Posterior cingulate gyrus (tissue), 11 donors: ENCODE data around the gene CPM.
"Not testable (repeated sequence)": the region's sequence is repeated elsewhere in the genome, so short reads cannot be mapped to it uniquely, and the experiment has no call there.

Experiments used
- DNase-seq, 10 donors: peaks; one replicate each; pipeline versions ENCODE4 v3.0.0 to v3.0.0-alpha.2; 2020 to 2021; ENCODE audit warnings: mixed read lengths in 3 of 10
- intact Hi-C: fragments of 100-400 bp; cut with DNase I; formaldehyde crosslinking; loops from one replicate; pipeline ENCODE4 v1.15.1; 2023

The CPM gene

DNA sequence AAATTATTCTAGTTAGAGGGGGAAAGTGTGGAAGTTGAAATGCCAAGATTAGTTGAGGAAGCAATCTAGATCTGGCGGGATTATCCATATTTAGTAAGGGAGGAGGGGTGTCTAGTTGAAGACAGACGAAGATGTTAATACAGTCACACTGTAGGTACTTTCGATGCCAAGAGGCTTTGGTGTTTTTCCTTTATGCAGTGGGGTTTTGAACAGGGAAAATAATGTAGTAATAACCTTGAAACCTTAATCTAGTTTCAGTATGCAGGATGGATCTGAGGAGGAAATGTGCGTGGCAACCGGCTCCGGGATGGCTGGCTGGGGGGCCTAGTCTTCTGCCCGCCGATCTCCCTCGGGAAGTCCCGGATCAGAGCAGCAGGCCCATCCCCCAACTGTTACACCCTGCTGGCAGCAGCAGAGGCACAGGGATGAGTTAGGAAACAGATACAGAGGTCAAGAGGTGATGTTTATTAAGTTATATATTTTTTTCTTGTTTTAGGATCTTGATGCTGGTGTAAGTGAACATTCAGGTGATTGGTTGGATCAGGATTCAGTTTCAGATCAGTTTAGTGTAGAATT is 97.5 kb downstream of the CPM start:
- DNase-seq: peak in 1 of 10 donors; percentile 31
- intact Hi-C loops: loop anchor here (10.0 kb wide), 1 partner anchor 319 kb away; no protein-coding TSS in a partner anchor

DNA sequence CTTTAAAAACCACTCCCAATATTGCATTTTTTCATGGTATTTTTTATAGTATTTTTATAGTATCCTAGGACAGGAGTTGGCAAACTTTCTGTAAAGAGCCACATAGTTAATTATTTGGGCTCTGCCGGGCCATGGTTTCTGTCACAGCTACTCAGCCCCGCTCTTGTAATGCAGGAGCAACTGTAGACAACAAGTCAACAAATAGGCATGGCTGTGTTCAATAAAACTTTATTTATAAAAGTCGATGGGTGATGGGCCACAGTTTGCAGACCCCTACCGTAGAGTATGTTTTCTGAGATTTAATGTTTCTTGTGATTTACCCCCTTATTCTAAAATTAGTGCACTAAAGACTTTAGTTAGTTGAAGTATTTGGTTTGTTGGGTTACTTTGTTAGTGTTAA is 99.5 kb downstream of the CPM start:
- intact Hi-C loops: loop anchor here (10.0 kb wide), 1 partner anchor 321 kb away; no protein-coding TSS in a partner anchor
- DNase-seq: no peak

DNA sequence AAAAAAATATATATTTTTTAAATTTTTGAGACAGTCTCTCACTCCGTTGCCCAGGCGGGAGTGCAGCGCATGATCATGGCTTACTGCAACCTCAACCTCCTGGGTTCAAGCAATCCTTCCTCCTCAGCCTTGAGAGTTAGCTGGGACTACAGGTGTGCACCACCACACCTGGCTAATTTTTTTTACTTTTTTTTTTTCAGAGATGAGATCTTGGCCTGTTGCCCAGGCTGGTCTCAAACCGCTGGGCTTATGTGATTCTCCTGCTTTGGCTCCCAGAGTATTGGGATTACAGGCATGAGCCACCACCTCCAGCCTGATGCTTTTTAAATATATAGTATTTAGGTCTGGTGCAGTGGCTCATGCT is 100.5 kb downstream of the CPM start:
- no peak for DNase-seq
- intact Hi-C loops: loop anchor here (10.0 kb wide), 1 partner anchor 322 kb away; no protein-coding TSS in a partner anchor

DNA sequence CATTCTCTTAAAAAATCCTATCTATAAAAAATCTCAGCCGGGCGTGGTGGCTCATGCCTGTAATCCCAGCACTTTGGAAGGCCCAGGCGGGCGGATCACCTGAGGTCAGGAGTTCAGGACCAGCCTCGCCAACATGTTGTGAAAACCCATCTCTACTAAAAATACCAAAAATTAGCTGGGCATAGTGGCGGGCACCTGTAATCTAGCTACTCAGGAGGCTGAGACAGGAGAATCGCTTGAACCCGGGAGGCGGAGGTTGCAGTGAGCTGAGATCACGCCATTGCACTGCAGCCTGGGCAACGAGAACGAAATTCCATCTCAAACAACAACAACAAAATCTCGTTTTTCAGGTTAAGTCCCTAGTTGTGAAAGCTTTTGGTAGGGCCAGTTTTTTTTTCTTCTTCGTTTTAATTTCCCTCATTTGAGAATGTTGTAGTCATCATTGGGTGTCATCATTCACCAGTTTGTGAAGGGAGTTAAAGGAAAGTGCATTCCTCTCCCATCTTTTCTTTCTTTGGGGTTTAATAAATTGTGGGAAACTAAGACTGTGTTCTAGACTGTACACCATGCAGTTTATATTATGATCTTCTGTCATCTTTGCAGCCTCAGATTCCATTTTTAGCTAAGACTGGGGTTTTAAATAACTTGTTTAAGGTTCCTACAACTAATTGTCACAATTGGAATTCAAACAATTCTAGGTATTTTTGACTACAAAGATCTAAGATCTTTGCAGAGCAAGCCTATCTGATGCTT is 101.0 kb downstream of the CPM start:
- no peak for DNase-seq

DNA sequence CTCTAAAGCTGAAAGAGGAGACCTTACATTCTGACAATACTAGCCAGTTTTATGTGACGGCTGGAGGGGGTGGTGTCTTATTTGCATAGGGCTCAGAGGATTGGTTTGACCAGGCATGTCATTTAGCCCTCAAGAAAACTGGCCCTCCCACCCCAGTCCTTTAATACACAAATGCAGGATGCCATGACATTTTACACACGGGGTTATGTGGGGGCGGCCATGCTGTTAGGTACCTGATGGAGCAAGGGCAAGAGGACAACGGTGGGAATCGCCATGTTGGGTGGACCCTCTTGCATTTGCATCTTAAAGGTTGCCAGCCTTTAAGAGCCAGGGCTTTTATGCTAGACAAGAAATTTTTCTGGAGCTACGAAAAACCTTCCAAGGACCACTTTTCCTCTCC is 101.7 kb downstream of the CPM start:
- no peak for DNase-seq
- intact Hi-C loops: loop anchor here (10.0 kb wide), 1 partner anchor 324 kb away; no protein-coding TSS in a partner anchor

More for the DNA sequence above, 101.0 kb downstream of the CPM start:
- intact Hi-C loops: loop anchor here (10.0 kb wide), 1 partner anchor 323 kb away; no protein-coding TSS in a partner anchor

DNA sequence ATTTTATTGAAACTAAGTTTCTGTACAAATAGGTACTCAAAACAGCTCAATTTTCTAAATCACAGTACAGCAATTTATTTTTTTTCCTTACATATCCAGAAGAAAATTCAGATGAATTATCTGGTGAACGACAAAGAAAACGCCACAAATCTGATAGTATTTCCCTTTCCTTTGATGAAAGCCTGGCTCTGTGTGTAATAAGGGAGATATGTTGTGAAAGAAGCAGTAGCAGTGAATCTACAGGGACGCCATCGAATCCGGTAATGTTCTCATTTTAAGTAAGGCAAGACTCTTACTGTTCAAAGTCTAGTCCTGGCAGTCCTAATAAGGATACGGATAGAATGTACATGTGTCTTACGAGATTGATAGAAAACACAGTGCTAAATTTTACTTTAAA is 104.3 kb downstream of the CPM start:
- intact Hi-C loops: loop anchor here (1.0 kb wide), 1 partner anchor 242 kb away; no protein-coding TSS in a partner anchor

DNA sequence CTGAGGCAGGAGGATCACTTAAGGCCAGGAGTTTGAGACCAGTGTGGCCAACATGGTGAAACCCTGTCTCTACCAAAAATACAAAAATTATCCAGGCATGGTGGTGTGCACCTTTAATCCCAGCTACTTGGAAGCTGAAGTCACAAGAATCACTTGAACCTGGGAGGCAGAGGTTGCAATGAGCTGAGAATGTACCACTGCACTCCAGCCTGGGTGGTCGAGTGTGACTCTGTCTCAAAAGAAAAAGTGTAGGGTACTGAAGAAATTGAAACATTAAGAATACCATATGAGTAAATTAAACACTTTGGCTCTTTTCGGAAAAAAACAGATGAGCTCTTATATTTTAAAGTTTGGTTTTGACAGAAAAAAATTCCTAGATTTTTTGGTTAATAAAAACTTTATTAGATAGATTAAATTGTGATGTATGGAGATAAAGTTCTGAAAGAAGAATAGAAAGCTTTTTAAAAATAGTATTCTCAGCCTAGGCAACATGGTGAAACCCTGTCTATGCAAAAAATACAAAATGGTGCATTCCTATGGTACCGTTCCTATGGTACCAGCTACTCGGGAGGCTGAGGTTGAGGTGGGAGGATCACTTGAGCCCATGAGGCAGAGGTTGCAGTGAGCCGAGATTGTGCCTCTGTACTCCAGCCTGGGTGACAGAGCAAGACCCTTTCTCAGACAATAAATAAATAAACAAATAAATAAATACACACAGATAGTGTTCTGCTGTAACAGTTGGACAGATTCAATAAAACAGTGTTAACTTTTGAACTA is 104.9 kb downstream of the CPM start:
- intact Hi-C loops: no loop called here
- no peak for DNase-seq

More for the DNA sequence above, 104.3 kb downstream of the CPM start:
- DNase-seq: no peak

DNA sequence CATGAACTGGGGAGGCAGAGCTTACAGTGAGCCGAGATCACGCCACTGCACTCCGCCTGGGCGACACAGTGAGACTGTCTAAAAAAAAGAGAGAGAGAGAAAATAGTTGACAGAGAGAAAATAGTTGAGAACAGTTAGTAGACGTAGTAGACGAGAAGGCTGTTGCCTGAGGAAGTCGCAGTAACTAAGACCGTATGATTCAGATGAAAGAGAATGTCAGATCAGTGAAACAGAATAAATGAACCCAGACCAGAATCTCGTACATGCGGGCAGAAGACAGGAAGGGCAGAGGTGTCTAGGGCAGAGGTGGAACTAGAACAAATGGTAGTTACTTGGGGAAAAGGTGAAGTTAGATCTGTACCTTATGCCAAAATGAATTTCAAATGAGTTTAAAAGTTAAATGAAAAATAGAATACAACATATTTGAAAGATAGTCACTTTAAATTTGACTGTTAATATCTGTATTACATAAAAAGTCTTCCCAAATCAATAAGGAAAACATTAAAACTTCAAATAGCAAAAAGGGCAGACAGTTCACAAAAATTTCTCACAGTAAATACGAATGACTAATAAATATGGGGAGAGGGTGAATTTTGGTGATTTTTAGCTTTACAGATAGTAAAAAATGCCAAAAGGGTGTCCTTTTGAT is 107.3 kb downstream of the CPM start:
- DNase-seq: no peak
- intact Hi-C loops: no loop called here

DNA sequence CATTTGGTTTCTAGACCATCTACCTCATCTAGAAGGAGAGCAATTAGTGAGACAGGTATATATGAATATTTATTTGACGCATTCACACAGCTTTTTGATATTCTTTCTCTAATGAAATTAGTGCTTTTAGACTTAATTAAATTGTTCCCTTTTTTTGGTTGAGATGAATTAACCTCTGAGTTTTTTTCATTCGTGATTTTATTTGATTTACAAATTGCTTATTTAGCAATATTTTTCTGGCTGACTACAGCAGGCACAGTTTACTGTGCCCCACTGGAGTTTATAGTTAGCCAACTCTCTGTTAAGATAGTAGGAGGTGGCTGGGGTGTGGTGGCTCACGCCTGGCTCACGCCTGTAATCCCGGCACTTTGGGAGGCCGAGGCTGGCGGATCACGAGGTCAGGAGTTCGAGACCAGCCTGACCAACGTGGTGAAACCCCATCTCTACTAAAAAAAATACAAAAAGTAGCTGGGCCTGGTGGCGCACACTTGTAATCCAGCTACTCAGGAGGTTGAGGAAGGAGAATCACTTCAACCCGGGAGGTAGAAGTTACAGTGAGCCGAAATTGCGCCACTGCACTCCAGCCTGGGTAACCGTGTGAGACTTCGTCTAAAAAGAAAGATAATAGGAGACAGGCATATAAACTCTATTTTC is 108.2 kb downstream of the CPM start:
- intact Hi-C loops: loop anchor here (5.0 kb wide), 1 partner anchor 137 kb away; the partner anchor contains the start of gene NUP107
- no peak for DNase-seq

DNA sequence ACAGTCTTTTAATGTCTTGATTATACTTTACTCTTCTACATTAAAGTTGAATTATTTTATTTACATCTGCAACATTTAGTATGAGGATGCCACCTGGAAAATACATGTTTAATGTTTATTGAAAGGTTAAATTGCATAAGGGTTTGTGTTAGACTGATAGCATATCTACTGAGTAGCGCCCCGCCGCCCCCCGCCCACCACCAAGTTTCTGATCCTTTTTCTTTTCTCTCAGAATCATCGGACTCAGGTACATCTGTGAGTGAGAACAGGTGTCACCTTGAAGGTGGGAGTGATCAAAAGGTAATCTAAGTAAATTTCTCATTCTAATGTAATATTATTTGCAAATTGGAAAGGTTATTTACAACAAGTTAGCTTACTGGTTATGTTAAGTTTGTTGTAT is 108.8 kb downstream of the CPM start:
- intact Hi-C loops: loop anchor here (5.0 kb wide), 1 partner anchor 137 kb away; the partner anchor contains the start of gene NUP107
- DNase-seq: no peak

DNA sequence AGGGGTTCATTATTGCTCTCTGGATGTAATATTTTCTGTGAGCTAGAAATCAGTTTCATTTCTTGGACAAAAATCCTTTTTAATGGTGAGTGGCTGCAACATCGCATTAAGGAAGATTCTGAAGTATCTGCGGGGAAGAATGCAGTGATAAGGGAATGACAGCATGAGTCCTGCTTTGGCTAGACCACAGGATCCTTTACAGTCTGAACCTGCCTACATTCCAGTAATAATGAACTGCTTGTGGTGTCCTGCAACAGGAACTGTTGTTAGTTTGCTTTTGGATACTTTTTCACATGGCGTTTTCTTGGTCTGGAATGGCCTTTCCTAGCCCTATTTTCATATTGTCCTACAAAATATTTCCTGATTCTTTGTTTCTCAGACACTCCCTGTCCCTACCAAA is 109.3 kb downstream of the CPM start:
- DNase-seq: no peak
- intact Hi-C loops: loop anchor here (5.0 kb wide), 1 partner anchor 136 kb away; the partner anchor contains the start of gene NUP107

DNA sequence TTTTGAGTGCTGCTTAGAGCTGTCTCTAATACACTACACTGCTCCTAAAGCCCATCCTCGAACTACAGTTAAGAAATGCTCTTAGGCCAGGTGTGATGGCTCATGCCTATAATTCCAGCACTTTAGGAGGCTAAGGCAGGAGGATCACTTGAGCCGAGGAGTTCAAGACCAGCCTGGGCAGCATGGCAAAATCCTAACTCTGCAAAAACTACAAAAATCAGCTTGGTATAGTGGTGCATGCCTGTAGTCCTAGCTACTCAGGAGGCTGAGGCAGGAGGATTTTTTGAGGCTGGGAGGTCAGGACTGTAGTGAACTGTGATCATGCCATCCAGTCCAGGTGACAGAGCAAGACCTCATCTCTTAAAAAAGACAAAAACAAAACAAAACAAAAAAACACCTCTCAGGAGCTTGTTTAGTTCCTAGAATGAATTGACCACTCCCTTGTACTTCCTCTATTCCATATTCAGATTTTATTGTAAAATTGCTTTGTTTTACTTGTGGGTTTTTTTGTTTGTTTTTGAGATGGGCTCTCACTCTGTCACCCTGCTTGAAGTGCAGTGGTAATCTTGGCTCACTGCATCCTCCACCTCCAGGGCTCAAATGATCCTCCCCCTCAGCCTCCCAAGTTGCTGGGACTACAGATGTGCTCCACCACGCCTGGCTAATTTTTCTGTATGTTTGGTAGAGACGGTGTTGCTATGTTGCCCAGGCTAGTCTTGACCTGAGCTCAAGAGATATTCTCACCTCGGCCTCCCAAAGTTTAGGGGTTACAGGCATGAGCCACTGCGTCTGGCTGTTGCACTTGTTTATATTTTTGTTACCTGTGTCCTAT is 111.4 kb downstream of the CPM start:
- intact Hi-C loops: loop anchor here (5.0 kb wide), 1 partner anchor 134 kb away; the partner anchor contains the start of gene NUP107
- no peak for DNase-seq

DNA sequence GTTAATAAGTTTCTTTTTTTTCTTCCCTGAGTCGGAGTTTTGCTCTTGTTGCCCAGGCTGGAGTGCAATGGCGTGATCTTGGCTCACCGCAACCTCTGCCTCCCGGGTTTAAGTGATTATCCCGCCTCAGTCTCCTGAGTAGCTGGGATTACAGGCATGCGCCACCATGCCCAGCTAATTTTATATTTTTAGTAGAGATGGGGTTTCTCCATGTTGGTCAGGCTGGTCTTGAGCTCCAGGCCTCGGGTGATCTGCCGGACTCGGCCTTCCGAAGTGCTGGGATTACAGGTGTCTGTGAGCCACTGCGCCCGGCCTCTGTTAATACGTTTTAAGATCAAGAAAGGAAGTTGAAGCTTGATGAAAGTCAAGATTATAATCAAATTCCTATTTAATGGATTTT is 113.5 kb downstream of the CPM start:
- DNase-seq, intact Hi-C loops: not testable (repeated sequence)

DNA sequence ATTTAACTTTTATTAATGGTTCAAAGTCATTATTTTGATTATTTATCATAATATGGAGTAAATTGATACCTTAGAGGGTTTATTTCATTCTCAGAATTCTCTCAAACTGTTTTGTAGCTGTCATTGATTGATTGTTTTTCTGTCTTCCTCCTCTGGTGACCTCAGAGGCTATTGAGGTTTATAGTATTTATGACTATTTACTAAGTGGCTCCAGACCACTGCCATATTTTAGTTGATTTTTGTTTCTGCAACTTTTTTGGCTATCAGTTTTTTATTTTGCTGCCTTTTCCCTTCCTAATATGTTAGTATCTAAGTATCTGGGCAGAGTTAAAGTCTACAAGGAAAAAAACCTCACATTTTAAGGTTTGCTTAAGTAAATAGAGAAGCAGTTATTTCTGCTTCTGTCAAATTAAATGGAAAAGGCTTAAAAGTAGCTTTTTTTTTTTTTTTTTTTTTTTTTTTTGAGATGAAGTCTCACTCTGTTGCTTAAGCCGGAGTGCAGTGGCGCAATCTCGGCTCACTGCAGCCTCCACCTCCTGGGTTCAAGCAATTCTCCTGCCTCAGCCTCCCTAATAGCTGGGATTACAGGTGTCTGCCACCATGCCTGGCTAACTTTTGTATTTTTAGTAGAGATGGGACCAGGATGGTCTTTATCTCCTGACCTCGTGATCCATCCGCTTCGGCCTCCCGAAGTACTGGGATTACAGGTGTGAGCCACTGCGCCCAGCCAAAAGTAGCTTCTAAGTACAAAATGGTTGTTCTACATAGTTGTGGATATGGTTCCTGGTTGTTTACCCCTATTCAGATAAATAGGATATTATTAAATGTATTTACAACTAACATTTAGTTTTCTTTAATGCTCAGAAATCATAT is 116.8 kb downstream of the CPM start:
- DNase-seq: no peak
- intact Hi-C loops: no loop called here

DNA sequence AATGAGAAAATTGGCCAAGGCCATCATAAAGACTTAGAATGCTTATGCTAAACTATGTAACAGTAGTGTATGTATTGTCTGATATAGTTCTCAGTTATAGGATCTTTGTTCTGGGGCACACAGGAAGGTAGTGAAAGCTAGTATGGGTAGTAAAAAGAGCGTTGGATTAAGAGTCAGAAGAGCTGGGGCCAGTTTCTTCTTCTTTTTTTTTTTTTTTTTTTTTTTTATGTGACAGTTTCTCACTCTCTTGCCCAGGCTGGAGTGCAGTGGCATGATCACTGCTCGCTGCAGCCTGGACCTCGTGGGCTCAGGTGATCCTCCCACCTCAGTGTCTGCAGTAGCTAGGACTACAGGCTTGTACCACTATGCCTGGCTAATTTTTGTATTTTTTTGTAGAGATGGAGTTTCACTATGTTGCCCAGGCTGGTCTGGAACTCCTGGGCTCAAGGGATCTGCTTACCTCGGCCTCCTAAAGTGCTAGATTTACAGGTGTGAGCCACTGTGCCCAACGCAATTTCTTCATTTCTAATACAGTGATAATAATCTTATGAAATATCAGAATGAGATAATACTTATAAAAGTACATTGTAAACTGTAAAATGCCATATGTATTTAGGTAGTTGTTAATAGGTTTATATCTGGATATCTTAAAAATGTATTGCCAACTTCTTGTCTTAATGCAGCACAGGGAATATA is 117.6 kb downstream of the CPM start:
- DNase-seq: no peak
- intact Hi-C loops: no loop called here

DNA sequence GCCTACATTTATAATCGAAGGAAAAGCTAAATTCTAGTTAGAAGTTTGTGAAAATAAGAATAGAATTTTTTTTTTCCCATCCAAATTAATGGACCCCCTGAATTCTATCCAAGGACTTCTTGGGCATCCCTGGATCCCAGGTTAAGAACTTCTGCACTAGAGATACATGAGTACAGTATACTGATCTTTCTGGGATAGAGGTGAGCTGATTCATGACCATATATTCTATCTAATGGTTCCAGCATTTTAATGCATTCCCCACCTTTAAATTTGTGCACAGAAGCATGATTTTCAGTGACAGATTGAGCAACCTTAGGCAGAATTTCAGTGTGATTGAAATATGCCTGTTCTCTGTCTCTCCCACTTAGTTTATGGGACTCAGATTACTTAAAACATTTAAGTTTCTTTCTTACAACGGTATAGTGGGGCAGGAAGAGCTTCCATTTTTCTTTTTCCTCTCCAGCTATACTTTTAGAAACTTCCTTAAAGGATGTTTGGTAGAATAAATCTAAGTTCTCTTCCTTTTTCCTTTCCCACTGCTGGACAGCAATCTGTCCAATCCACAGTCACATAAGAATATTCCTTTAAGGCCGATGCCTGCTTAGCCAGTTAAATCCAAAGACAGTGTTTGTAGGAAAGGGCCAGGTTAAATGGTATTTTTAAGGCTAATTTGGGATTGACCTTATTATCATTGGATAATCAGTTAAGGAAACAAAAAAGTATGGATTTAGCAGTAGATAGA is 118.3 kb downstream of the CPM start:
- intact Hi-C loops: no loop called here
- no peak for DNase-seq

DNA sequence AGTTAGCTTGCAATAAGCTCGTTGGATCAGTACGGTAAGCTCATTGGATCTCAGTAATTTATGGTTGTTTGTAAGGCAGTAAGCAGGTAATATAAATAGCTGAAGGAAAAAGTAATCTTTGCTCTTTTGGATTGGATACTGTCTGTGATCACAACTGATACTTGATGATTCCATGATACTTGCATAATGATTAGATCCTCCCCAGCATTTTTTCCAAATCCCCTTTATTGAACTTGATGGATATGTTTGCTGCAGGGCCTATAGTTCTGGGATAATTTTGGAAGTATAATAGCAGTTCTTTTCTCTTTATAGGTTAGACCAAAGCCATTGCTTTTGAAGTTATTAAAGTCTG is 119.8 kb downstream of the CPM start:
- no peak for DNase-seq
- intact Hi-C loops: no loop called here
